Transverse colon (tissue), 4 donors: ENCODE data around the gene MTCH1.

Experiments used
- CTCF ChIP-seq, 5 experiments: fragments of 200-600 bp in 3 of 5; fragments of 450-650 bp in 2 of 5; sonication (generic) in 3 of 5; IDR thresholded peaks; 1 replicate in 2 of 5; 2 replicates in 3 of 5; pipeline ENCODE4 v1.5.1; 2016 to 2017; ENCODE audit warnings: antibody characterized with exemption in 5 of 5, inconsistent platforms in 3 of 5, mild to moderate bottlenecking in 2 of 5, moderate library complexity in 1 of 5
- POLR2AphosphoS5 ChIP-seq, 3 donors: sonication (generic); formaldehyde crosslinking; IDR thresholded peaks; one replicate each; pipeline ENCODE4 v1.6.1; 2016; ENCODE audit warnings: antibody characterized with exemption in 3 of 3

GRCh38 chr6:36933519-36933918 lies 52.5 kb downstream of the MTCH1 start:
- TF ChIP-seq CTCF (IDR thresholded peaks at IDR 0.05) (no peak), POLR2AphosphoS5 (IDR thresholded peaks at IDR 0.05) (no peak)
